Suppressor macrophage (primary cell): Measurements from ENCODE around the gene IQGAP2.

ENCODE experiments used
- DNase-seq, 4 experiments: peaks; one replicate each; pipeline ENCODE4 v3.0.0-alpha.2; 2020 to 2022

Gene IQGAP2

GRCh38 chr5:76754668-76755078 is 351.6 kb downstream of the IQGAP2 start:
- no peak for DNase-seq

GRCh38 chr5:76755779-76756637 is 352.9 kb downstream of the IQGAP2 start:
- no peak for DNase-seq

- DNase-seq, result no peak
Observed at GRCh38 chr5:76757049-76757448, 354.0 kb downstream of the IQGAP2 start.
